HG03108 (cell line): ENCODE data around the gene ZBTB5.
"Not testable (repeated sequence)": the region's sequence is repeated elsewhere in the genome, so short reads cannot be mapped to it uniquely, and the experiment has no call there.

Source experiments
- ATAC-seq: cut with Tn5 transposase; IDR thresholded peaks from one replicate; pipeline ENCODE4 v1.9.1; 2021; ENCODE audit warnings: moderate library complexity; ENCODE audit not compliant: unreplicated experiment

Gene ZBTB5

DNA sequence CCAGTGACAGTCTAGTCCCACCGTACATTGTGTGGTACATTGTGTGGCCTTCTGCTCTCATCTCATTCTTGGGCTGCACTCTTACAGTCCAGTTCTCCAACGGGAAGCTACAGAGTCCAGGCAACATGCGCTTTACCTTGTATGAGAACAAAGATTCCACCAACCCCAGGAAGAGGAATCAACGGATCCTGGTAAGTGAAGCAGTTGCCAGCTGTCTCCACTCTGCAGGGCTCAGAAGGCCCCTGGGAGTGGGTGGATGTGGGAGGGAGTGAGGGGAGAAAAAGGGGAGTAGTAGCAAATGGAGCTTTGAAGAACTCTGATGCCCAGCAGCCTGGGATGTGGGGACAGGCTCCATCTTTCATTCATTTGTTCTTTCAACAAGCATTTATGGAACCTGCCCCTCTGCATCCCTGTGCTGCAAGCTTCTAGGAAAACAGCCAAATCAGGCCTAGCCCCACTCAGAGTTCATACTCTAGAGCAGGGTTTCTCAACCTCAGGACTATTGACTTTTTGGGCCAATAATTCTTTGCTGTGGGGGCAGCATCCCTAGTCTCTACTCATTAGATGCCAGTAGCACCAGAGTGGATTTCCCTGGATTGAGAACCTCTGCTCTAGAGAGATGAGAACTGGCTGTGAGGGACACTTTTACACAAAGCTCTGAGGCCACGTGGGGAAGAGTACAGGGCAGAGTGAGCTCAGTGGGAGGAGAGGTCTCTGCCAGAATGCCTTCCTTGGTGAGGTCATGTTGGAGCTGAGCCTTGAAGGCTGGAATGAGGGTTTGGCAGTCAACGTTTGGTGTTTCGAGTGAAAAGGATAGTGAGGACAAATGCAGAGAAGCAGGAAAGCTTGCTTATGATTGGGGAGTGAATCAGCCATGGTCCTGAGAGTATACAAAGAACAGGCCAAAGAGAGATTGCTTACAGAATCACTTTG is 21.6 kb upstream of the ZBTB5 start:
- no peak for ATAC-seq

DNA sequence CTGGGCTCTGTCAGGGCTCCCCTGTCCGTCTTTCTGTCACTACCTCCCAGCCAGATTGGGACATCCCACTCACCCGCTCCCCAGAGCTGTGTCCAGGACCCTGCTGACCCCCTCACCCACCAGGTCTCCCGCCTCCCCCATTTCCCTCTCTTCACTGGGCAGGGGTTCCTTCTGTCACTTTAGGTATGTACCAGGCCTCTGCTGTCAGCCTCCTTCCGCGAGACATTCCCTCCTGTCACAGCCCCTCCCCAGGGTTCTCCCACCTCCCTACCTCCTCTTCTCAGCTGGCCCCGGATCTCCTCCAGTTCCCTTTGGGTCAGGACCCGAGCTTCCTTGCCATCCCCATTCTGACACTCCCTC is 21.0 kb upstream of the ZBTB5 start:
- no peak for ATAC-seq

DNA sequence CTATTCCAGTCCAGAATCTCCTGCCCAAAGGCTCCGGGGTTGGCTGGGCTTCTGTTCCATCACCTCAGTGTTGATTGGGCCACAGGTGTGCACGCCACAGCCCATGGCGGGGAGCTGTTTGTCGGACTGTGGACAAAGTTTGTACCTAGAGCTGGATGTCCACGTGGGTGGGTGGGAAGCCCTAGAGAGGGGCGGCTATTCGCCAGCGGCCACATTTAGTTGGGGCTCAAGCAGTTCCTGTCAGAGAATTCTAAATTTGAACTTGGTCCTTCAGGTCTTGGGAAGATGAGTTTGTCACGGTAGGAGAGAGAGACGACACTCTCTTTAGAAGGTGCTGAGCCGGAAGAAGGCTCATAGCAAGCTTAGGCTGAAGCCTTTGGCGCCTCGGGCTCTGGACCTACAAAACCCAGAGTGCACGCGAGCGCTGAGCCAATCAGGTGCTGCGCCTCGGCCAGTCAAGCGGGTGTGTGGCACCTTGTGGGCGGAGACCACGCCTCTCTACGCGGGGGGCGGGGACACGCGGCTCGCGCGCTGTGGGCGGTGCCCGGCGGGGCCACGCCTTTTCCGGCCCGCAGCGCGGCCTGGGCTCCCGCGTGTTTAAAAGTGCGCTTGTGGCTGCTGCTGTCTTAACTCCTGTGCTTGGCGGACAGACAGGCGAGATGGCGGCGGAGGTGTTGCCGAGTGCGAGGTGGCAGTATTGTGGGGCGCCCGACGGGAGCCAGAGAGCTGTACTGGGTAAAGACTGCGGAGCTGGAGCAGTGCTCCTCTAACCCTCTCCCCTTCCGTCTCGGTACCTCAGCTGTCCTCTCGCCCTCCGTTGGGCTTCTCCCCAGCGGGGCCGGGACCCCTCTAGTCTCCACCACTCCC is 20.4 kb upstream of the ZBTB5 start, which contains the start of gene POLR1E:
Gene POLR1E (plus strand): TSS at position 560 of the 867 bp plus-strand sequence. CDS start 100 bp downstream, at position 660.
- peak; percentile 95 for ATAC-seq

DNA sequence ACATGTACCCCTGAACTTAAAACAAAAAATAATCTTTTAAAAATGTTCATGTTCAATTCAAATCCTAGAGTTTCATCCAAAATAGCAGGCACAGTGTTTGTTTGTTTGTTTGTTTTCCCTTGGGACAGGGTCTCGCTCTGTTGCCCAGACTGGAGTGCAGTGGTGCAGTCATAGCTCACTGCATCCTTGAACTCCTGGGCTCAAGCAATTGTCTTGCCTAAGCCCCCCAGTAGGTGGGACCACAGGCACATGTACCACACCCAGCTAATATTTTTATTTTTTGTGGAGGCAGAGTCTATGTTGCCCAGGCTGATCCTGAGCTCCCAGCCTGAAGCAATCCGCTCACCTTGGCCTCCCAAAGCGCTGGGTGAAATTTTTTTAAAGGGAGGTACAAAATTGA is 15.5 kb upstream of the ZBTB5 start:
- ATAC-seq = no peak

DNA sequence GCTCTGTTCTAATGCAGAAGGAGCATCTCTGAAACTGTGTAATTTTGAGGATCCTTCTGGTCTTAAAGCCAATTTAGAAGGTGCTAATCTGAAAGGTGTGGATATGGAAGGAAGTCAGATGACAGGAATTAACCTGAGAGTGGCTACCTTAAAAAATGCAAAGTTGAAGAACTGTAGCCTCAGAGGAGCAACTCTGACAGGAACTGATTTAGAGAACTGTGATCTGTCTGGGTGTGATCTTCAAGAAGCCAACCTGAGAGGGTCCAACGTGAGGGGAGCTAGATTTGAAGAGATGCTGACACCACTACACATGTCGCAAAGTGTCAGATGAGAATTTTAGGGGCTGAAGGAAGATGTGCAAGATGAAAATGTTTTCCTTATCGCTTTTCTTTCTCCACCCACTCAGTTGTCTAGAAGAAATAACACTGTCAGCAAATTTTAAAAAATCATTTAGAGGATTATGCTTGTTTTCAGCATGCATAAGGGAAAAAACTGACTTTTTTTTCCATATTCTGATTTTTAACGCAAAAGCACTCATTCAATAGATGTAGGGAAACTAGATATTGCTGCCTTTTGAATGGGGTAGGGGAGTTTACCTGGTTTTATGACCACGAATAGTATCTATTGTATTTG is 12.9 kb upstream of the ZBTB5 start:
- not testable (repeated sequence) for ATAC-seq

DNA sequence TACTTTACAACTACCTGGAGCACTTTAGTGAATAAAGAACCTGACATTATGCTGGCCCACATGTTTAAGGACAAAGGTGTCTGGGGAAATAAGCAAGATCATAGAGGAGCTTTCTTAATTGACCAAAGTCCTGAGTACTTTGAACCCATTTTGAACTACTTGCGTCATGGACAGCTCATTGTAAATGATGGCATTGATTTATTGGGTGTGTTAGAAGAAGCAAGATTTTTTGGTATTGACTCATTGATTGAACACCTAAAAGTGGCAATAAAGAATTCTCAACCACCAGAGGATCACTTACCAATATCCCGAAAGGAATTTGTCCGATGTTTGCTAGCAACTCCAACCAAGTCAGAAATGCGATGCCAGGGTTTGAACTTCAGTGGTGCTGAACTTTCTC is 12.2 kb upstream of the ZBTB5 start:
- not testable (repeated sequence) for ATAC-seq

DNA sequence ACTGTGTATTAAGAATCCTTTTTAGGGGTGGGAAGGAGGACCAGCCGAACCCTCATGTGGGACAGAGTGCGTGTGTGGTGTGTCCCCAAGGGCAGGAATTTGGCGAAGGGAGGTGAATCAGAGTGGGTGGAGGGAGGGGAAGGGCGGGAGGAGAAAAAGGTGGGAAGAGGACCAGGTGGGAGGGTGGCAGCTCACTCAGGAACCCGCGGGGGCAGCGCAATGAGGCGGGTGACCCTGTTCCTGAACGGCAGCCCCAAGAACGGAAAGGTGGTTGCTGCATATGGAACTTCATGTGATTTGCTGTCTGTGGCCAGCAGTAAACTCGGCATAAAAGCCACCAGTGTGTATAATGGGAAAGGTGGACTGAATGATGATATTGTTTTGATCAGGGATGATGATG is 11.7 kb upstream of the ZBTB5 start:
- ATAC-seq = no peak

DNA sequence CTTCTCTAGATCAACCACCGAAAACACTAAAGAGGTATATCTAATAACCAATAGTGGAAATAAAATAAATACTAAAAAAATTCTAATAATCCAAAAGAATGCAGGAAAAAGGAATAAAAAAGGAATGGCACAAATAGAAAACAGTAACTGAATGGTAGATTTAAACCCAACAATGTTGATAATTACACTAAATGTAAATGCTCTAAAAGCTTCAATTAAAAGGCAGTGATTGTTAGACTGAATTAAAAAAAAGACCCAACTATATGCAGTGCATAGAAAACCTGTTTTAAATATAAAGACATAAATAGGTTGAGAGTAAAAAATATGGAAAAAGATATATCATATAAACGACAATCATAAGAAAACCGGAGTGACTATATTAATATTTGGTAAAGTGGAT is 9.2 kb upstream of the ZBTB5 start:
- no peak for ATAC-seq

DNA sequence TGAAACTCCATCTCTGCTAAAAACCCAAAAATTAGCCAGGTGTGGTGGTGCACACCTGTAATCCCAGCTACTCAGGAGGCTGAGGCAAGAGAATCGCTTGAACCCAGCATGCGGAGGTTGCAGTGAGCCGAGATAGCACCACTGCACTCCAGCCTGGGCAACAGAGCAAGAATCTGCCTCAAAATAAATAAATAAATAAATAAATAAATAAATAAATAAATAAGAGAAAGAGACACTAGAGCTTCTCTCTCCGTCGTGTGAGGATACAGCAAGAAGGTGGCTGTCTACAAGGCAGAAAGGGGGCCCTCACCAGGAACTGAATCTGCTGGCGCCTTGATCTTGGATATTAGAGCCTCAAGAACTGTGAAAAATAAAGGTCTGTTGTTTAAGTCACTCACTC is 8.7 kb upstream of the ZBTB5 start:
- not testable (repeated sequence) for ATAC-seq

DNA sequence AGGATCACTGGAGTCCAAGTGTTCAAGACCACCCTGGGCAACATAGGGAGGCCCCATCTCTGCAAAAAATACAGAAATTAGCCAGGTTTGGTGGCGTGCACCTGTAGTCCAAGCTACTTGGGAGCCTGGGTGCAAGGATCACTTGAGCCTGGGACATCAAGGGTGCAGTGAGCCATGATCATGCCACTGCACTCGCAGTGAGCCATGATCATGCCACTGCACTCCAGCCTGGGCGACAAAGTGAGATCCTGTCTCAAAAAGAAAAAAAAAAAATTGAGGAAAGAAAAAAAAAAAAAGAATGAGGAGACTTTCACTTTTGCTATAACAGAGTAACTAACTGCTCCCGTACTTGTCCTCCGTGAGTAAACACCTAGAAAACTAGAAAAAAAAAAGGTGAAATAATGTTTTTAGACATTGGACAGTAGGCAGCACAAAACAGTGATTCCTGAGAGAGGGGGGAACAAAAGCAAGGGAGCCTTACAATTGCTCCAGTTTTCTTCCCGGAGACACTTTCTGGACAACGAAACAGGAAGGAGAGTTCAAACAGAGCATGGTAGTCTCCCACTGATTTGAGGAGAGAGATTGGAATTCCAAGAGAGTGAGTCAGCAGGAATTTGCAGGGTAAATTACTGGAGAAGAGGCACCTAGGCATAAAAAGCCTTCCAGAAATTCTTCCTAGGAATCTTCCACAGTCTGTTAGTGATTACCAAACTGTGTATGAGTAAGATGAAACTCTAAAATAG is 6.9 kb upstream of the ZBTB5 start:
- ATAC-seq = no peak

DNA sequence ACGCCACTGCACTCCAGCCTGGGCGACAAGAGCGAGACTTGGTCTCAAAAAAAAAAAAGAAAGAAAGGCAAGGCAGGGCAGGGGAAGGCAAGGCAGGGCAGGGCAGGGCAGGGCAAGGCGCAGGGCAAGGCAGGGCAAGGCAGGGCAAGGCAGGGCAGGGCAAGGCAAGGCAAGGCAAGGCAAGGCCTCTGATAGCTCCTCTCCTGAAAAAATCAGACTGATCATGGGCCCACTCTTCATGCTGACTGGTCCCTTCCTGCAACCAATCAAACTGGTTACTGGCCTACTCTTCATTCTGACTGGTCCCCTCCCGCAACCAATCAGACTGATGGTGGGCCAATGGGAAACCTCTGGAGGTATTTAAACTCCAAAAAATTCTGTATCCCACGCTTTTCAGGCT is 3.4 kb upstream of the ZBTB5 start:
- ATAC-seq = no peak

DNA sequence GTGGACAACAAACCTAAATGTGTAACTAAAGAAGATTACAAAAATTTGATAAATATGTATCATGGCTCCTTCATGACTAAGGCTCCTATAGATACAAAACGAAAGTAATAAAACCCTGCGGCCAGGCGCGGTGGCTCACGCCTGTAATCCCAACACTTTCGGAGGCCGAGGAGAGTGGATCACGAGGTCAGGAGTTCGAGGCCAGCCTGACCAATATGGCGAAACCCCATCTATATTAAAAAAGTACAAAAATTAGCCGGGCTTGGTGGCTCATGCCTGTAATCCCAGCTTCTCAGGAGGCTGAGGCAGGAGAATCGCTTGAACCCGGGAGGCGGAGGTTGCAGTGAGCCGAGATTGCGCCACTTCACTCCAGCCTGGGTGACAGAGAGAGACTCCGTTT is 2.3 kb upstream of the ZBTB5 start:
- ATAC-seq = not testable (repeated sequence)

DNA sequence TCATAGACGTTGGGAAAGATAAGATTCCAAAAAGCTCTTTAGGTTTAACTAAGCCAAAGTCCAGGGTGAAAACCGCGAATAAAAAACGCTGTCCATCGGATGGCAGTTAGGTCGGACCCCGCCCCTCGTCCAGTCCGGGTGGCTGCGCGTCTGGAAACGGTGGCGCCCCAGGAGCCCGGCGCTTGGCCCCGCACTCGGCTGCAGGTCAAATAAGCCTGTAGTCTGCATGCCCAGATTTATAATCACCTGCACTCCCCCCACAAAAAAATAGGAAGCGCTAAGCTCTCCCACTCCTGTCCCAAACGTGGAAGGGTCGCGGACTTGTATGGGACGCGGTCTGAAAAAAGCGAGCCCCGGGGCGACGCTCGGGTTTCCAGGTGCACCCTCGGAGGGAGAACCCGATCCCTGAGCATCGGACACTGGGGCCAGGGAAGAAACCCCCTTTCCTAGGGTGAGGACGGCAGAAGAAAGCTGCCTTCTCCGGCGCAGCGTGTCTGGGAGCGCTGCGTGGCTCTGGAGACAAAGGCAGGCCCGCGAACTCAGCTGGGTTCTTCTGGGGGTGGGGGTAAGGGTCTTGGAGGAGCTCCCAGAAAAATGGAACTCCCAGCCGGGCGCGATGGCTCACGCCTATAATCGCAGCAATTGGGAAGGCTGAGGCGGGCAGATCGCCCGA is 923 bp upstream of the ZBTB5 start:
- ATAC-seq = peak; percentile 5

DNA sequence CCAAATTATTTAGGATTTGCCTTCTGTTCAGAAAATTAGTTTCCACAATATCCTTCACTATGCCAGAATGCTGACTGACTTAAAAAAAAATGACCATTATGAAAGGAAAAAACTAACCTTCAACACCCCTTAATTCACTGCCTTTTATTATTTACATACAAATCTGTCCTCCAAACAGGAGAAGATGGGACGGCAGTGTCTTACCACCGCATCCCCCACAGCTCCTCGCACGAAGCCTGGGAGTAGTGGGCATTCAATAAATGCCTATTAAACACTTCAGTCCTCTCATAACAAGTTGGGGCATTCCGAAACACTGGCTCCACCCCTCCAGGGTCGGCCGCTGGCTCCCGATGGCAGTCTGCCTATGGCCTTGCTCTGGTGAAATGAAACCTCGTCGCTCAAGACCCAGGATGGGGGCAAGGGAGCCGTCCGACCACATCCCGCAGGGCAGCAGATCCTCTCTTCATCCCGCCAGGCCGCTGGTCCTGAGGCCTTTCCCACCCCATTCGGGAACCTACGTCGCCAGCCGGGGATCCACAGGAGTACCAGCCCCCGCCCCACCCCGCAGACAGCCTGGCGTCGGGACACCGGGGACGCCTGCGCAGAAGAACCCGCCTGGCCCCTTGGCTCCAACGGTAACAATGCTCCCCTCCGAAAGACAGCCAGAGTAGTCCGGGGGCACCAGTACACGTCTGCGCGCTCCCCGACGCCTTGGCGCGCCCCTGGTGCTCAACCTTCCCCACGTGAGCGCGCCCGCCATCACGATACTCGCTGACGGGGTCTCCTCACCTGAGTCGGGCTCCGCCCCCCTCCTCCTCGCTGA is 613 bp downstream of the ZBTB5 start:
- peak; percentile 27 for ATAC-seq

DNA sequence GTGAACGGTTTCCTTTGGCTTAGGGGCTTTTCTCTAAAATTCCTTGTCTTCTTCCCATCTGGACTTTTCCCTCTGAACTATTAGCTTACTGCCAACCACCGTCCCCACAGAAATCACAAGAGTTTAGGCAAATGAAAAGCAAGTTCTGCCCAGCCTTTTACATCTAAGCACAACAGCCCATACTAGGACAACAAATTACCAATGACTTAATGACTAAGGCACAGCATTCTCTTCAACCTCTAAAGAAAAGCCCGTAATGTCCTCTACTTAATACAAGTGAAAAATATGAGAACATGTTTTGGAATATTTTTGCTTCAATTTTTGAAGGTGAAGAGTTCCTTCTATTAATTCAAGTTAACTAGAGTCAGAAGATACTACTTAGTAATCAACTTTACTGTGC is 1.2 kb downstream of the ZBTB5 start:
- ATAC-seq = no peak

DNA sequence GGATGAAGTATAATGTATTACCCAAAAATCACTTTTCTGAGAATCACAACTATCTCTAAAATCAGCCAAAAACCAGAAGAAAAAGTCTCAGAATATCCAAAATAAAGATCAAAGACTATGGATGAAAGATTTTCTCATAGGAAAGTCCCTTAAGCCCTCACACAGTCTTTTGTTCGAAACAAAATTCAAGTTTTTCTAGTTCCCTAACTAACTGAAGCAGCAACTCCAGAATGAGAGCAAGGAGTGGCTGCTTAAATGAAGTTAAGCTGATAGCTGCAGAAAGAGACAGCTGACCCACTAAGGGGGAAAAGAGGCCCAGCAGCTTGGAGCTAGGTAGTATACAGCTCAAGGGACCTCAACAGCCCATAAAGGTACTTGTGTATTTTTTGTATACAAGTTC is 8.4 kb downstream of the ZBTB5 start:
- ATAC-seq = no peak

DNA sequence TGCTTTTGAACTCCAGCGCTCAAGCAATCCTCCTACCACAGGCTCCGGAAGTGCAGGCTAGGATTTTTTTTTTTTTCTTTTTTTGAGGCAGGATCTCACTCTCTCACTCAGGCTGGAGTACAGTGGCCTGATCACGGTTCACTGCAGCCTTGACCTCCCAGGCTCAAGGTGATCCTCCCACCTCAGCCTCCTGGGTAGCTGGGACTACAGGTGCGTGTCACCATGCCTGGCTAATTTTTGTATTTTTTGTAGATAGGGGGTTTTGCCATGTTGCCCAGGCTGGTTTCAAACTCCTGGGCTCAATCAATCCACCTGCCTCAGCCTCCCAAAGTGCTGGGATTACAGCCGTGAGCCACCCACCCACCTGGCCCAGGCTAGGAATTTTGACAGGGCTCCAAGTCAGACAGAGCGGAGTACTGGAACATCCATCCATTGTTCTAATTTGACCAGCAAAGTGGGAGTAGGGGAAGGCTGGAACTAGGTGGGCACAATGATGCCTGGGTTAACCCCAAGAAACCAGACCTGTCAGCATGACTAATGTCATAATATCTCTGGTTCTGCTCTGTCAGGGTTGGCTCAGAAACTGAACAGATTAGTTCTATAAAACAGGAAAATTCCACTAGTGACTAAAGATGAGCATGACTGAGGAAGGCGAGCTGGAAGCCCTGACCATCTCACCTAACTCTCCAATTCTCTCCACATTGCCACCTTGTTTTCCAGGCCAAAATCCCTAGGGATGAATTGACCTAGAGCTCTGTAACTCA is 9.2 kb downstream of the ZBTB5 start:
- ATAC-seq = no peak

DNA sequence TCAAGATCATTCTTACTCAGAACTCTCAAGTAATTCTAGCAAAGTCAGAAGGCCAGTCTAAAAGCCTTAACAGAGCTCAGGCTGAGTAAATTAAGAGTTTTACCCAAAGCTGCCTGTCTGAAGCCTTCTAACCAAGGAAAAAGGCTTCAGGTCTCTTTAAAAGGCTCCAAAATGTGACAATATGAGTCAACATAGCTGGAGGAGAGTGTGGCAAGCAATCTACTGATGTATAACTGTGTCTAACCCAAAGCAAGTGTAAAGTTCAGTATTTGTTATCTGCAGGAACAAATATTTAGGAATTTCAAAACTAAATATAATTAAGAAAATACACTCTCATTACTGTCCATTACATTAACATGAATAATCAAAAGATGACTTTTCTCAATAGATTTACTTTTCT is 11.0 kb downstream of the ZBTB5 start:
- no peak for ATAC-seq

DNA sequence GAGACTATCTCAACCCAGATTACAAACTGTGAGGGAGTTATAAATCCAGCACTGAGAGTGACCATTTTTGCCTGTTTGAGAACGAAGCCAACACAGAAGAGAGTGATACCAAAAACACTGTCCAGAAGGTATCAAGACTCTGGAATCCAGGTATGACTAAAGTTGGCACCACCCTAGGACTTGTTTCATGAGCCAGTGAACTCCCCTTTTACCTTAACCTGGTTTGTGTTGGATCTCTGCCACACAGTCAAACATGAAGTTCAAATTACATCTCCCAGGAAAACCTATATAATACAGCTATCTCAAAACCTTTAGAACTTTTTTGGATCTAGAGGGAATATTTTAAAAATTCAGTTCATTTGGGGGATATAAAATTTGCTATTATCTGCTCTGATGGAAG is 11.4 kb downstream of the ZBTB5 start:
- ATAC-seq = no peak
